ENCODE measurements around the gene PIK3AP1.
"Not testable (repeated sequence)": the region's sequence is repeated elsewhere in the genome, so short reads cannot be mapped to it uniquely, and the experiment has no call there.

Gene PIK3AP1

GRCh38 chr10:96681524-96681923 is 38.8 kb downstream of the PIK3AP1 start:
- FAIRE-seq: no peak
- TF ChIP-seq CTCF (IDR thresholded peaks at IDR 0.05; ENCODE audit: insufficient read depth, missing control alignments): no peak
- DNase-seq (ENCODE audit: insufficient read length, low spot score): no peak

- DNase-seq (ENCODE audit: insufficient read length, low spot score); FAIRE-seq: not testable (repeated sequence)
These were observed 39.9 kb downstream of the PIK3AP1 start for GRCh38 chr10:96680463-96680862.

GRCh38 chr10:96678725-96679124 is 41.6 kb downstream of the PIK3AP1 start:
- no peak for DNase-seq (ENCODE audit: insufficient read length, low spot score)
- no peak for FAIRE-seq
- TF ChIP-seq CTCF (IDR thresholded peaks at IDR 0.05; ENCODE audit: insufficient read depth, missing control alignments): no peak

GRCh38 chr10:96676272-96677112 is 43.8 kb downstream of the PIK3AP1 start:
- FAIRE-seq (no peak), DNase-seq (ENCODE audit: insufficient read length, low spot score) (no peak)
- no peak for TF ChIP-seq CTCF (IDR thresholded peaks at IDR 0.05; ENCODE audit: insufficient read depth, missing control alignments)

- DNase-seq (ENCODE audit: insufficient read length, low spot score) (no peak), FAIRE-seq (no peak)
- TF ChIP-seq CTCF (IDR thresholded peaks at IDR 0.05; ENCODE audit: insufficient read depth, missing control alignments): no peak
These were observed 44.5 kb downstream of the PIK3AP1 start for GRCh38 chr10:96675846-96676245.

GRCh38 chr10:96673318-96674099 is 46.8 kb downstream of the PIK3AP1 start:
- DNase-seq (ENCODE audit: insufficient read length, low spot score) (no peak), FAIRE-seq (no peak)
- no peak for TF ChIP-seq CTCF (IDR thresholded peaks at IDR 0.05; ENCODE audit: insufficient read depth, missing control alignments)

- DNase-seq (ENCODE audit: insufficient read length, low spot score) (no peak), FAIRE-seq (no peak)
- no peak for TF ChIP-seq CTCF (IDR thresholded peaks at IDR 0.05; ENCODE audit: insufficient read depth, missing control alignments)
These were observed 47.7 kb downstream of the PIK3AP1 start for GRCh38 chr10:96672481-96673175.

All from D721Med (cell line).